Activated CD4-positive, alpha-beta T cell treated with anti-CD3 and anti-CD28 coated beads for 4 hours (primary cell): ENCODE data around the gene R3HDM2.
"Not testable (repeated sequence)": the region's sequence is repeated elsewhere in the genome, so short reads cannot be mapped to it uniquely, and the experiment has no call there.

ENCODE experiments used
- DNase-seq, 2 donors: peaks; one replicate each; pipeline ENCODE4 v3.0.0-alpha.2; 2020

Gene R3HDM2

DNA sequence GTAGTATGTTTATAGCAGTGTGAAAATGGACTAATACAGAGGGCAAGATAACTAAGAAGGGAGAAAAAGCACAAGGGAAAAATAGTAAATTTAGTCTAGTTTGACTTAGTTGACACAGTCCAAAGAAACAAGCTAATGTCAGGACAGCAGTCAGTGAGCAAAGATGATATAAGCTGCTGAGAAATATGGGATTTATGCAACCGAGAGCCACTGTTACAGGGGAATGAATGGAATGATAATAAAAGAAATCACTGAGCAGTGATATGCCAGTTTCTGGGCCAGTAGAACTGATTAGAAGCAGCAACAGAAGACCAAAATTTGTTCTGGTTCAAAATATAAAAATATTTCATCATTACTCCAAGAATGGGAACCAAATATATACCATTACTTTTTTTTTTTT, 60.1 kb downstream of the R3HDM2 start:
- DNase-seq: no peak

DNA sequence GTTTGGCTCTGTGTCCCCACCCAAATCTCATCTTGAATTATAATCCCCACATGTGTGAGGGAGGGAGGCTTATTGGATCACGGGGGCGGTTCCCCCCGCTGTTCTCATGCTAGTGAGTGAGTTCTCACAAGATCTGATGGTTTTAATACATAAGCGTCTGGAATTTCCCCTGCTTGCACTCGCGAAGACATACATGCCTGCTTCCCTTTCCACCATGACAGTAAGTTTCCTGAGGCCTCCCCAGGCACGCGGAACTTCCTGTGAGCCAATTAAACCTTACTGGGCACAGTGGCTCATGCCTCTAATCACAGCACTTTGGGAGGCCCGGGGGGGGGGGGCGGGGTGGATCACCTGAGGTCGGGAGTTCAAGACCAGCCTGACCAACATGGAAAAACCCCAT, 60.8 kb downstream of the R3HDM2 start:
- DNase-seq: no peak

DNA sequence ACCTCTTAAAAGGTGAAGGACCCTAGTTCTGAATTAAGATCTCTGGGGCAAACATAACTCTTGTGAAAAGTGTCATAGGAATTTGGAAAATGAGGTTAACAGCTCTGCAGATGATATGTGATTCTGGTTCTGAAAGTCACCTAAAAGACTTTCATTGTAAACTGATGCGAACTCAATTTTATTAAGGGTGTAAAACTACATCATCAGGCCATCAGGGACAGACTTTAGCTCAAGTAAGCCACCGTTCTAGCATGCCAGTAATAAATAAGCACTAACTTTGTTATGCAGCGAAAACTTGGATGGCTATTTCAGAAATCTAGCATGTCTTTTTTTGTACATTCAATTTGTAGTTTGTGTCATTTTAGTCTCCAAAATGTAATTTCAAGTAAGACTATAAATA, 61.6 kb downstream of the R3HDM2 start:
- no peak for DNase-seq

DNA sequence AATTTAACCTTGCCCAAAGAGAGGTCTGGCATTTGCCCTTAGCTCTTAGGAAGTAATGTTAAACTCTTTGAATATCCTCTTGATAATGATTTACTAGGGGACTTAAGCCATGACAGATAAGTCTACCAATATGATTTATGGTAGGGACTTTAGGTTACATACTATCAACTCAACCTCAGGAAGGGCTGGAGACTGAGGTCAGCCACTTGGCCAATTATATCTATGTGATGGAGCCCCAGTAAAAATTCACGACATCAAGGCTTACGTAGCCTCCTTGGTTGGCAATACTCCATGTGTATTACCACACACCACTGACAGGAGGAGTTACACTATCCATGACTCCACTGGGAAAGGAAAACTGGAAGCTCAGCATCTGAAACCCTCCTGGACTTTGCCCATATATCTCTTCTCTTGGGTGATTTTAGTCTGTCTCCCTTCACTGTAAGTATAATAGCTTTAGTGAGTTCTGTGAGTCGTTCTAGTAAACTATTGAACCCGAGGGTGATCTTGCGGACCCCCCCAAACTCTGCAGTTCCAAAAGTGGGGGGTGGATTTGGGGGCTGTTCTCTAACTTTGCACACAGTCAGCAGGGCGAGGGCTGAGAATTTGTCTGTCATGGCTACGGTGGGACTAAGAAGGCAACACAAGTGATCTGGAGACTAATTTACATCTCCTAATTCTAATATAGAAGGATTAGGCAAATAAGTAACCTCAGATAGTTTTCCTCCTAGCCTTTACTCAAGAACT, 62.3 kb downstream of the R3HDM2 start:
- DNase-seq: no peak

DNA sequence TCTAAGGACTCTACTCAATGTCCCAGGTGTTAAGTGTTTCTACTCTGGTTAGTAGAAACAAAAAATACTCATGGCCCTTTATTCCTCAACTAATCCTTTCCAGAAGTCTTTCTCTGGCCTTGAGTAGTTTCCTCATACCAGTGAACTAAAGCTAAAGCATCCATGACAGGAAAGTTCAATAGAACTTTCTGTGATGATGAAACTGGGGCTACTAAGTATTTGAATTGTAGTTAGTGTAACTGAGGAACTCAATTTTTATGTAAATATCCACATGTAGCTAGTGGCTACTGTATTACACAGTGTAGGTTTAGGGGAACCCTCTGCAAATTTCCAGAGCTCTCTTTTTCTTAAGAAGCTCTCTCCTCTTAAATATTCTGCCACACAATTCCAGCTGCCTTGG, 63.7 kb downstream of the R3HDM2 start:
- DNase-seq: no peak

DNA sequence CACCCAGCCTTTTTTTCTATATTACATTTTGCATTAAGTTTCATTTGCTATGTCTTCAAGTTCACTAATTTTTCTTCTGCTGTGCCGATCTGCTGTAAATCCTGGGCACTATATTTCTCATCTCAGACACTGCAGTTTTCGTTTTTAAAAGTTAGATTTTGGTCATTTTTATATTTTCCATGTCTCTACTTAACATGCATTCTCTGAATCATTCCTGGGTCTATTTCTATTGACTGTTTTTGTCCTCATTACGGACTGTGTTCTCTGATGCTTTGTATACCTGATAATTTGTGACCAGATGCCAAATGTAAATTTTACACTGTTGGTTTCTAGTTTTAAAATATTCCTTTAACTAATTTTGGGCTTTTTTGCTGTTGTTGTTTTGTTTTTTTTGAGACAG, 64.5 kb downstream of the R3HDM2 start:
- DNase-seq: no peak

DNA sequence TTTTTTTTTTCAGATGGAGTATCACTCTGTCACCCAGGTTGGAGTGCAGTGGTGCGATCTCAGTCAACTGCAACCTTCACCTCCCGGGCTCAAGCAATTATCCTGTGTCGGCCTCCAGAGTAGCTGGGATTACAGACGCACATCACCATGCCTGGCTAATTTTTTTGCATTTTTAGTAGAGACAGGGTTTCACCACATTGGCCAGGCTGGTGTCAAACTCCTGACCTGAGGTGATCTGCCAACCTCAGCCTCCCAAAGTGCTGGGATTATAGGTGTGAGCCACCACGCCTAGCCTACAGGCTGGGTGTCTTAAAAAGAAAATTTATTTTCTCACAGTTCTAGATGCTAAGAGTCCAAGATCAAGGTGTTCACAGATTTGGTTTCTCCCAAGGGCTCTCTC, 66.7 kb downstream of the R3HDM2 start:
- not testable (repeated sequence) for DNase-seq

DNA sequence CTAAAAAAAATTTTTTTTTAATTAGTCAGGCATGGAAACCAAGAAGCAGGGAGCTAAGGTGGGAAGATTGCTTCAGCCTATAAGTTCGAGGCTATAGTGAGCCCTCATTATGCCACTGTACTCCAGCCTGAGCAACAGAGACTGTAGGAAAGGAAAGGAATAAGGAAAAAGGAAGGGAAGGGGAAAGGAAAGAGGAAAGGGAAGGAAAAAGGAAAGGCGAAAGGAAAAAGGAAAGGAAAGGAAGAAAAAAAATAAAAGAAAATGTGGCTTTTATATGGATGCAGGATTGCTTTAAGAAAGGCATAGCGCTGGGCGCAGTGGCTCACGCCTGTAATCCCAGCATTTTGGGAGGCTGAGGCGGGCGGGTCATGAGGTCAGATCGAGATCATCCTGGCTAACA, 70.4 kb downstream of the R3HDM2 start:
- no peak for DNase-seq

DNA sequence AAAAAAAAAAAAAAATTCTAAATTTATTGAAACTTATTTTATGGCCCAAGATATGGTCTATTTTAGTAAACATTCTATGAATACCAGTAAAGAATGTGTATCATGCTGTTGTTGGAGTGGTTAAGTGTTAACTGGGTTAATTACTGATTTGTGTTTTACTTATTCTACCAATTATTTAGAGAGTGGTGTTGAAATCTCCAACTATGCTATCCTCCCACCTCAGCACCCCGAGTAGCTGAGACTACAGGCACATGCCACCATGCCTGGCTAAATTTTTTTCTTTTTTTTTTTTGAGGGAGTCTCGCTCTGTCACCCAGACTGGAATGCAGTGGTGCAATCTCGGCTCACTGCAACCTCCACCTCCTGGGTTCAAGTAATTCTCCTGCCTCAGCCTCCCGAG, 72.2 kb downstream of the R3HDM2 start:
- no peak for DNase-seq

DNA sequence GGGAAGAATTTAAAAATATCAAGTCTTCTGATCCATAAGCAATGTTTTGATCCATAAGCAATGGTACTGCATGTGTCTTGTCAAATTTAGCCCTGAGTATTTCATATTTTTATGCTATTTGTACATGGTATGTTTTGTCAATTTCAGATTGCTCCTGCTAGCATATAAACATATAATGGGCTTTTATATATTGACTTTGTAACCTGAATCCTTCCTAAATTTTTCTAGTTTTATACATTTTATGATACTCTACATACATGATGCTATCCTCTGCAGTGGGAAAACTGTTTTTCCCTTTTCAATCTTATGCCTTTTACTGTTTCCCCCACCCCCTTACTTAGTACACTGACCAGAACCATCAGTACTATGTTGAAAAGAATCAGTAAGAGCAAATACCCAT, 75.1 kb downstream of the R3HDM2 start:
- no peak for DNase-seq

DNA sequence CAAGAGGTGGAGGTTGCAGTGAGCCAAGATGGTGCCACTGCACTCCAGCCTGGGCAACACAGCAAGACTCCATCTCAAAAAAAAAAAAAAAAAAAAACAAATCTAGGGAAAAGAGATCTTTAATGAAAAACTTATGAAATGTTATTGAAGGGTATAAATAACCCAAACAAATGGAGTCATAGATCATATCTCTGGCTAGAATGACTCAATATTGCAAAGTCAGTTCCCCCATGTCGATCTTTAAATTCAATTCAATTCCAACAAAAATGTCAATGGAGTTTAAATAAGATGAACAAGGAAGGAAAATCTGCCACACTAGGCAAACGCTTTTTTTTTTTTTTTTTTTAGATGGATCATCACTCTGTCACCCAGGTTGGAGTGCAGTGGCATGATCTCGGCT, 78.7 kb downstream of the R3HDM2 start:
- no peak for DNase-seq

DNA sequence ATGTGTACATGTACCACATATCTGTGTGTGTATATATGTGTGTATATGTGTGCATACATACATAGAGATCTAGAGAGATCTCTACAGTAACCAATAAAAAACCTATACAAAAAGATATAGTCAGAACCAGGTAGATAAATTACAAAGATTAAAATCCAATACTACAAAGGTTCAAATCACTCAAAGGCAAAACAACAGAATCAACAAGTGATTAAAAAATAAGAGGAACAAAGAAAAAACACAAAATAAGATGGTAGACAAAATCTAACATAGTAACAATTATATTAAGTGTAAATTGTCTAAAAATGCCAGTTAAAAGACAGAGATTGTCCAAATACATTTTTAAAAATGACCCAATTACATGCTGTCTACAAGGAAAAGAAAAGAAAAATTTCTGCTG, 83.6 kb downstream of the R3HDM2 start:
- DNase-seq: no peak

DNA sequence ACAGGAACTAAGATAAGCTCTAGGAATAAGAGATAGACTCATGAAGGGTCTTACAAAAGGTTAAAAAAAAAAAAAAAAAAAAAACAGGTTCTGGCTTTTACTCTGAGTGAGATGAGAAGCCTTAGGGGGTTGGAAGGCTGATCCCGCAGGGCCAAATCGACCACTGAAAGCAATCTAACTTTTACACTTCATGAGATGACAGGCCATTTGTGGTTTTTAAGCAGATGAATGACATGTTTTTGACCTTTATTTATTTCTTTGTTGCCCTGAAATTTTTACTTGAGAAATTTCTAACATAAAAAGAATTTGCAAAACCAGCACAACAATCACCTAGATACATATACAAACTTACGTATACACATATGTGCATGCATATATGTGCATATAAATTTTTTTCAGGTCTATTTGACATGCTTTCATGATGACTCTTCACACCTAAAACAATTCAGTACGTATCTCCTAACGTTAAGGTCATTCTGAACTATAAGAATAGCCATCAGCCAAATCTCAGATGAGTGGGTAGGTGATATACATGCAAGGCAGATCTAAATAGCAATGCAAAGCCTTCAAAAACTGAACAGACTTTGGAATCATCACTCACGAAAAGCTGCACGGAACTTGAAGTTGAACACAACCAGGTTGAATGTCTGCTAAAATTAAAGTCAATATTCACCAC, 87.0 kb downstream of the R3HDM2 start:
- no peak for DNase-seq

DNA sequence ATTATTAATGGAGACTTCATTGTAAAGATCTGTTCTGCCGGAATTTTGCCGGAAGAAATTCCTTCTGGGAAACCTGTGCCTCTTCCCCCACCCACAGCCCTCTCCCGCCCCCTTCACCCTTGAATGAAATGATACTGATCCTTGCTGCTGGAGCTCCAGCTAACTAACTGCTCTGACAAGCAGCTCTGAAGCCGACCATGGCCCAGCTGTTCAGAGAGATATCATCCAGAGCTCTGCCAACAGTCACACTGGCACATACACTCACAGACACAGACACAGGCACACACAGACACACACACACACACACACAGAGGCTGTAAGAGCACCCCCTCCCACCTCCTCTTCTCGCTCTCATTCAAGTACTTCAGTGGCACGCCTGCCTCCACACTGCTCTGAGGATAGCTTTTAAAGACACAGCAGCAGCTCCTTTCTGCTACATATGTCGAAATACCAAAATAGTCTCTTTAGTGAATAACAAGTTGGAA, 88.6 kb downstream of the R3HDM2 start:
- DNase-seq: no peak

DNA sequence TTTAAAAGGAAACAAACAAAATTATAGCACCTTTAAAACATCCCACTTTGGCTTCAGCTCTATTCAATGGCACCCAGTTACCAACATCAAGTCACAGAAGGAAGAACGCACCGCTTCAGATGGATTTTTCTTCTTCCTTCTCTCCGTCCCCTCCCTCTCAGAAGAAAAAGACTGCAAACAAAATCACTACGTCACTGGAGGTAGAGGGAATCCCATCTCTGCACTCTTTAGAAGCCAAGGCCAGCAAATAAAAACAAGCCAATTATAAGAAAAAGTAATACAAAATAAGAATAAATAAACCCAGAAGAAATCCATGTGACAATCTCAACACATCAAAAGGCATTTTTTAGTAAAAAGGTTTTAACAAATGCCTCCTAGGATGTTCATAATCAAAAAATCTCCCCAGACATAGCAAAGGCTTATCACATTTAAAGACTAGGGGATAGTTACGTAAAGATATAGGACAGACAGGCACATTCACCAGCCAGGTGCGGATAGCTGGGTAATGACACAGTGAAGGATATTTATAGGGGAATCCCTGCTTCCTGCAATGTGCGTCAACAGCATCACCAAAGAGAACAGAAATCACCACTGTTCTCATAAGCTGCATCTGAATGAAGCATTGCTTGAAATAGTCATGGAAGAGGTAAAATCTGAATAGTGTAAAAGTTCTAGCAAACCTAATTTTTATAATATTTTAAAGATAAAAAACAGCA, 89.4 kb downstream of the R3HDM2 start:
- DNase-seq: no peak

DNA sequence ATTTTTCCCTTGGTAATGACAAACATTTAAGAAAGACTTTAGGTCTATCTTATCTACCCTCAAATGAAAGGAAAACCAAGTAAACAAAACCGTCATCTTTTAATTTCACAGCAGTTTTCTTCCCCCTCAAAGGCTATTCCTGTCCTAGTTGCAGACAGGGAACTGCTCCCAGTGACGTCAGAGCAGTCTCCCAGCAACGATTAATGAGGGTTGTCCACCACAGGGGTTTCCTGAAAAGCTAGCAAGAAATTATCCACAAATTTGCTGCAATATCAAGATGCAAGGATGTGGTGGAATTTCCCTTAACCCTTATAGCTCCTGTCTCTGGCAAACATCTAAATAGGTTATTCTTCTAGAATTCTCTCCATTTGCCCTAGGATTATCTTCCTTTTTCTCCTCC, 90.7 kb downstream of the R3HDM2 start:
- DNase-seq: no peak

DNA sequence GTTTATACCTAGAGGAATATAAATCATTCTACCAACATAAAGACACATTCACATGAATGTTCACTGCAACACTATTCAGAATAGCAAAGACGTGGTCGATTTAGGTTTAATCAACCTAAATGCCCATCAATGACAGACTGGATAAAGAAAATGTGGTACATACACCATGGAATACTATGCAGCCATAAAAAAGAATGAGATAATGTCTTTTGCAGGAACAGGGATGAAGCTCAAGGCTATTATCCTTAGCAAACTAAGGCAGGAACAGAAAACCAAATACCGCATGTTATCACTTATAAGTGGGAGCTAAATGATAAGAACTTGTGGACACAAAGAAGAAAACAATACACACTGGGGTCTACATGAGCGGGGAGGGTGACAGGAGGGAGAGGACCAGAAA, 94.5 kb downstream of the R3HDM2 start:
- not testable (repeated sequence) for DNase-seq

DNA sequence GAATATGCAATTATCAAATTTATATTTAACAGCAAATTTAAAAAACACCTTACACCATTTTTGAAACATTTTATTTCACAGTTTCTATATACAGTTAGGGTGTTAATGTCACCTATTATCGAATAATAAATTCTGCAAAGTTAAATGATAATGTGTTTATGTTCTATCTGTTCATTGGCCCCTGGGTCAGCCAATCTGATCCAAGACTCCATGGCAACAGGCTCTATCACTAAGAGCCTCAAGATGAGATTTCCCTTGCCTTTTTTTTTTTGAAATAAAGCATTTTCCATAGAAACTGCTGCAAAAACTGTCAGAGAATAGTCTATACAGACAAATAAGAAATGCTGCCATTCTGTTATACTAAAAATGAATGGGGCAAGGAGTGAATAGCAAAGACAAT, 96.6 kb downstream of the R3HDM2 start:
- DNase-seq: no peak

DNA sequence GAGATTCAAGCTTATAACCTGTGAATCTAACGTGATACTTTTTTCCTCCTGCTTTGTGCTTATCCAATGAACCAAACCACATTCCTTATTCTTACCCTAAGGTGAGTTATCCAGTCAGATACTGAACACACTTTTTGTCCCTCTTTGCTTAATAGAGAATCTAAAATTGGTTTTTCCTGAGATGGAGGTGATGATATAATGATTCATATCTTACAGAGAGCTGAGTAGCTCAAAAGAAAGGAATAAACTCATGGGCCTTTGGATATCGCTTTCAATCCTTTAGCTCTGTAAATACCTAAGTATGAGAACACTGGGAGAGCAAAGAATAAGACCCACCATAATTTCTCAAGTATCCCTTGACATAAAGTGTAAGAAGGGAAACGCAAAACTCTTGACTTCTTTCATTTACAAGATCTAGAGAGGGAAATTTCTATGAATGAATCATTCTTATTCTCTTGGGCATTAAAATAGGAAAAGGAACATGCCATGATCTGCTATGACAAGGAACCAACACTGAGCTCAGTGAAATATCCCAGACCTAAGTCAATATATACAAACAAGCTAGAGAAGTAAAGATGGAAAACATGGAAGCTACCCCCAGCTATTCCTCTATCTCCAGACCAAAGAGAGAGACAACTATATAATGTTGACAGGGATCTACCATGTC, 98.1 kb downstream of the R3HDM2 start:
- DNase-seq: no peak

DNA sequence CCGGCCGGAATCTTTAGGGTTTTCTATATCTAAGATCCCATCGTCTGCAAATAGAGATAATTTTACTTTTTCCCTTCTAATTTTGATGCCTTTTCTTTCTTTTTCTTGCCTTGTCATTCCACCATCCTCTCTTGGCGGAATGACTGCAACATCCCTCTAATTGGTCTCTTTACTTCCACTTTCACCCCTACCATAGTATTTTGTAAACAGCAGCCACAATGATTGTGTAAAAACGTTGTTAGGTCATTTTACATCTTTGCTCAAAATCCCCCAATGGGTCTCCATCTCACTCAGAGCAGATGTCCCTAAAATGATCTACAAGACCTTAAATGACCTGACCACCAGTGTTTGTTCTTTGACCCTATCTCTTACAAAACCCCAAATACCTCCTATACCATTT, 99.9 kb downstream of the R3HDM2 start:
- DNase-seq: no peak

DNA sequence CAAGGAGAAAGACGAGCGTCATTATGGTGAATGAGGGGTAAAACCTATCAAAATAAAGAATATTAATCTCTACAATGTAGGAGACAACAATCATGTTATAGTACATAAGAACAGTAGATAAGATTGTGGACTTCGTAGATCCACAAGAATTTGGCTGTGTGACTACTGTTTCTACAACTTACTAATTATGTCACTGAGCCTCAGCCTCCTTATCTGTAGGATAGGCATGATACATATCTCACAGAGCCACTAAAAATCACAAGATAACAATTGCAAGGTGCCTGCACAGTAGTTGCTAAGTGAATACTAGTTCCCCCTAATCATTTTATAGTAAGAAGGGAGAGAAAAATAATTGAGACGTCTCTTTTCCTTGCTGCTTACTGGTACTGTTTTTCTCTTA, 101.6 kb downstream of the R3HDM2 start:
- no peak for DNase-seq

DNA sequence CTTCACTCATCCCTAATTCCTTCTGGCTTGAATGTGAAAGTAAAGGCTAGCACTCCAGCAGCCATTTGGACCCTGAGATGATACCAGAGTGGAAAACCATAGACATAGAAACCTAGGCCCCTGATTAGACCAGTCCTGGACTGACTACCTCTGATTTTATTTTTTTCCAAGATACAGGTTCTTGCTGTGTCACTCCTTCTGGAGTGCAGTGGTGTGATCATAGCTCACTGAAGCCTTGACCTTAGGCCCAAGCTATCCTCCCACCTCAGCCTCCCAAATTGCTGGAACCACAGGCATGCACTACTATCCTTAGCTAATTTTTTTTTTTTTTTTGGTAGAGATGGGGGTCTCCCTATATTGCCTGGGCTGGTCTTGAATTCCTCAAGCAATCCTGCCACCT, 105.4 kb downstream of the R3HDM2 start:
- no peak for DNase-seq

DNA sequence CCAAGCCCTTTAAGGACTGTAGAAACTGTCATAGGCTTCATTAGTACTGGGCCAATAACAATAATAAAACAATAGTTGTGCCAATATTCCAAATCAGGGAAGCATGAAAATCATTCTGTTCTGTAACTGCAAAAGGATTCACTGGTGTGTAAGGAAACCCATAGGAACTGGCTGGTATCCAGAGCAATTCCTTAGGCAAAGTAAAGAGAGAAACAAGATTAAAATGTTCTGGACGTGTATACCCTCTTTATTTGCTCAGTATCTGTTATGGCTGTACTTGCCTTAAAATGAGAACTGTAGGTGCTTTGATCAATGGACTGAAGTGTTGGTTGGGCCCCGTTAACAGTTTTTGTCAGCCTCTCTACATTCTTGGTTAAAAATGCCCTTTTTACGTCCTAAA, 107.4 kb downstream of the R3HDM2 start:
- DNase-seq: no peak

DNA sequence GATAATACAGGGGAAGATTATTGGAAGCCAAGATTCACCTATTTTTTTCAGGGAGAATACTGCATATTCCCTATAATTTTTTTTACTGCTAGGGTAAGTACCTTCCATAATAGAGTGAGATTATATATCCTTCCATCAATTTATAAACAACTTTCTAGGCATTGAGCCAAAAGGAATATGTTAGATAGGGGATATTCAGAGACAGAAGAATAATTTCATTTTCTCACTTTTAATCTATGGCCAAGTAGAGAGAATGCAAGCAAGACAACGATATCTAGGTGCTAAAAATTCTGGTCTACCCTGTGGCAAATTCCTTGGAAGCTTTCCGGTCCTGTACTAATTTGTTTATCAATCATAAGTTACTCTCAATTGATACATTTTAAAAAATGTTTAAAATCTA, 110.2 kb downstream of the R3HDM2 start:
- no peak for DNase-seq
